IMR-90 (cell line): ENCODE measurements around the gene CNTRL. TPM values are rescaled to one million over a fixed set of nuclear protein-coding genes. Genes with fewer than 3 reads are reported as not detected.

Experiments
- ATAC-seq: fragments of 200-7000 bp; cut with Tn5 transposase; 2 replicates; pipeline ENCODE4 v1.9.1; 2020; ENCODE audit warnings: low read depth, mild to moderate bottlenecking, moderate library complexity
- BruUV-seq: library from RNA; stranded (reverse); fragments of 400-500 nt; replicated peaks from 2 replicates; lab custom pipeline; 2021; lab: Mats Ljungman, UMichigan
- CTCF ChIA-PET: fragments of 300-600 bp; formaldehyde crosslinking; extraction: SDS; loops from one replicate; lab custom pipeline; 2021; ENCODE audit warnings: antibody characterized with exemption; lab: Yijun Ruan, JAX
- POLR2A ChIA-PET: fragments of 300-600 bp; sonication (Branson Sonifier 250); formaldehyde crosslinking; loops from one replicate; lab custom pipeline; 2022; ENCODE audit warnings: antibody characterized with exemption; ENCODE audit not compliant: unreplicated experiment; lab: Charles Lee
- DNase-seq: peaks from one replicate; pipeline ENCODE4 v3.0.0; 2013
- H2AFZ ChIP-seq: replicated peaks from 2 replicates; pipeline ENCODE3; 2013; ENCODE audit warnings: low read length, mild to moderate bottlenecking; ENCODE audit not compliant: poor library complexity
- H2AK5ac ChIP-seq: 2 replicates; pipeline ENCODE4 v1.6.1; 2013; ENCODE audit warnings: low read depth, low read length, inconsistent platforms
- H2AK9ac ChIP-seq: replicated peaks from 2 replicates; pipeline ENCODE3; 2013; ENCODE audit warnings: mild to moderate bottlenecking, low read depth, low read length, moderate library complexity; ENCODE audit not compliant: poor library complexity
- H2BK120ac ChIP-seq: 2 replicates; pipeline ENCODE4 v1.6.1; 2013; ENCODE audit warnings: low read depth, low read length, inconsistent platforms
- H2BK15ac ChIP-seq: 3 replicates; pipeline ENCODE4 v1.6.1; 2013; ENCODE audit warnings: low read depth, low read length, inconsistent platforms
- H2BK20ac ChIP-seq: 2 replicates; pipeline ENCODE4 v1.6.1; 2013; ENCODE audit warnings: low read depth, mild to moderate bottlenecking, inconsistent platforms, low read length, moderate library complexity
- H2BK5ac ChIP-seq: 2 replicates; pipeline ENCODE4 v1.6.1; 2013; ENCODE audit warnings: mild to moderate bottlenecking, low read depth, low read length, inconsistent platforms; ENCODE audit not compliant: poor library complexity, severe bottlenecking
- H3K14ac ChIP-seq: replicated peaks from 2 replicates; pipeline ENCODE4 v1.6.1; 2013; ENCODE audit warnings: low read depth, low read length, inconsistent platforms
- H3K18ac ChIP-seq: 2 replicates; pipeline ENCODE4 v1.6.1; 2013; ENCODE audit warnings: low read depth, low read length, control low read depth
- H3K23ac ChIP-seq: 2 replicates; pipeline ENCODE4 v1.6.1; 2013; ENCODE audit warnings: low read depth, low read length, inconsistent platforms
- H3K27ac ChIP-seq: 2 replicates; pipeline ENCODE4 v1.5.1; 2013; ENCODE audit warnings: mild to moderate bottlenecking, control low read depth, low read length; ENCODE audit not compliant: insufficient read depth
- H3K27me3 ChIP-seq: 2 replicates; pipeline ENCODE4 v1.6.1; 2013; ENCODE audit warnings: low read length; ENCODE audit not compliant: control insufficient read depth, insufficient read depth
- H3K36me3 ChIP-seq: 2 replicates; pipeline ENCODE4 v1.6.1; 2013; ENCODE audit warnings: low read length, mixed read lengths; ENCODE audit not compliant: control insufficient read depth, insufficient read depth
- H3K4ac ChIP-seq: 2 replicates; pipeline ENCODE4 v1.6.1; 2013; ENCODE audit warnings: low read depth, low read length, inconsistent platforms
- H3K4me1 ChIP-seq: 2 replicates; pipeline ENCODE4 v1.6.1; 2013; ENCODE audit warnings: low read length, mixed read lengths; ENCODE audit not compliant: control insufficient read depth, insufficient read depth
- H3K4me2 ChIP-seq: 2 replicates; pipeline ENCODE4 v1.6.1; 2013; ENCODE audit warnings: low read depth, mild to moderate bottlenecking, control low read depth, low read length, moderate library complexity
- H3K4me3 ChIP-seq: 2 replicates; pipeline ENCODE4 v1.5.1; 2013; ENCODE audit warnings: low read depth, mild to moderate bottlenecking, control low read depth, low read length, moderate library complexity; ENCODE audit not compliant: insufficient read depth
- H3K56ac ChIP-seq: 2 replicates; pipeline ENCODE4 v1.6.1; 2013; ENCODE audit warnings: low read length, inconsistent platforms; ENCODE audit not compliant: insufficient read depth; ENCODE audit errors: extremely low read depth
- H3K79me1 ChIP-seq, 2 experiments: 2 replicates each; pipeline ENCODE4 v1.6.1; 2013; ENCODE audit warnings: low read length in 2 of 2, inconsistent platforms in 1 of 2, low read depth in 1 of 2
- H3K9ac ChIP-seq: 2 replicates; pipeline ENCODE4 v1.6.1; 2013; ENCODE audit warnings: low read depth, low read length, control low read depth
- H3K9me1 ChIP-seq: 2 replicates; pipeline ENCODE4 v1.6.1; 2013; ENCODE audit warnings: low read length, inconsistent platforms; ENCODE audit not compliant: insufficient read depth
- H3K9me3 ChIP-seq: 2 replicates; pipeline ENCODE4 v1.6.1; 2013; ENCODE audit warnings: low read length; ENCODE audit not compliant: control insufficient read depth, insufficient read depth
- H4K20me1 ChIP-seq: 2 replicates; pipeline ENCODE4 v1.6.1; 2013; ENCODE audit warnings: low read length, inconsistent platforms; ENCODE audit not compliant: insufficient read depth
- H4K5ac ChIP-seq: 2 replicates; pipeline ENCODE4 v1.6.1; 2013; ENCODE audit warnings: mild to moderate bottlenecking, low read depth, low read length, control low read depth
- H4K8ac ChIP-seq, 2 experiments: 2 replicates each; pipeline ENCODE4 v1.6.1; 2013; ENCODE audit warnings: low read depth in 2 of 2, low read length in 2 of 2, control low read depth in 1 of 2, inconsistent platforms in 1 of 2
- H4K91ac ChIP-seq: 2 replicates; pipeline ENCODE4 v1.6.1; 2013; ENCODE audit warnings: low read depth, low read length, inconsistent platforms; ENCODE audit not compliant: insufficient read depth
- BHLHE40 ChIP-seq: fragments of 150-350 bp; IDR thresholded peaks from 2 replicates; pipeline ENCODE4 v1.6.1; 2016; ENCODE audit warnings: mild to moderate bottlenecking, low read depth, low read length
- FOS ChIP-seq: fragments of 150-350 bp; IDR thresholded peaks from 2 replicates; pipeline ENCODE4 v1.6.1; 2016; ENCODE audit warnings: low read depth, low read length
- MXI1 ChIP-seq: IDR thresholded peaks from 2 replicates; pipeline ENCODE4 v1.6.1; 2012; ENCODE audit warnings: low read depth, mild to moderate bottlenecking, low read length, moderate library complexity, borderline replicate concordance
- RAD21 ChIP-seq: IDR thresholded peaks from 2 replicates; pipeline ENCODE4 v1.6.1; 2012; ENCODE audit warnings: low read length, improper control_type of control experiment
- RCOR1 ChIP-seq: IDR thresholded peaks from 2 replicates; pipeline ENCODE4 v1.6.1; 2012; ENCODE audit warnings: mild to moderate bottlenecking, low read length, improper control_type of control experiment; ENCODE audit not compliant: insufficient replicate concordance
- RFX5 ChIP-seq: IDR thresholded peaks from 2 replicates; pipeline ENCODE4 v1.8.0; 2012; ENCODE audit warnings: low read depth, mild to moderate bottlenecking, low read length, moderate library complexity
- SMC3 ChIP-seq: fragments of 150-350 bp; IDR thresholded peaks from 2 replicates; pipeline ENCODE4 v1.6.1; 2016; ENCODE audit warnings: low read depth, mild to moderate bottlenecking, antibody characterized with exemption, low read length, moderate library complexity
- WGBS, 2 experiments: methylation state at CpG; one replicate each; pipeline versions ENCODE4 v1.1.5 to v1.1.7; 2013; ENCODE audit warnings: missing lambda C conversion rate in 2 of 2; ENCODE audit not compliant: insufficient read length in 1 of 2; ENCODE audit errors: extremely low coverage in 2 of 2; 5-methylcytosine and 5-hydroxymethylcytosine counted together
- dilution Hi-C: fragments of 300-500 bp; cut with HindIII; formaldehyde crosslinking; loops from one replicate; pipeline ENCODE4 v1.14.3; 2018; ENCODE audit warnings: low sequenced_read_pairs; ENCODE audit not compliant: unreplicated experiment
- in situ Hi-C: fragments of 300-500 bp; cut with MboI; formaldehyde crosslinking; loops from 3 replicates; pipeline ENCODE4 v1.14.3; 2019; ENCODE audit warnings: low sequenced_read_pairs, inconsistent platforms, mixed read lengths
- intact Hi-C: fragments of 100-400 bp; cut with micrococcal nuclease; formaldehyde crosslinking; loops from 2 replicates; pipeline ENCODE4 v1.10.0; 2022
- polyA plus RNA-seq, 3 experiments: library from polyadenylated mRNA; depleted of rRNA; stranded (reverse); fragments of >200 nt; gene quantifications; 2 replicates each; pipeline ENCODE4 v1.2.3, GENCODE V29; 2012; ENCODE audit warnings: low replicate concordance in 1 of 3
- total RNA-seq: library from RNA; depleted of rRNA; stranded (reverse); fragments of >200 nt; gene quantifications from 2 replicates; pipeline ENCODE4 v1.2.3, GENCODE V29; 2012
- TF ChIP-seq, protein P1 (sequence below): fragments of 150-350 bp; IDR thresholded peaks from 2 replicates; pipeline ENCODE4 v1.6.1; 2016; ENCODE audit warnings: low read depth, mild to moderate bottlenecking, low read length, moderate library complexity, borderline replicate concordance
- TF ChIP-seq, protein P2 (sequence below): fragments of 150-350 bp; IDR thresholded peaks from 2 replicates; pipeline ENCODE4 v1.6.1; 2017; ENCODE audit warnings: mild to moderate bottlenecking, antibody characterized with exemption, low read length, low read depth

Gene CNTRL
- total and polyA plus RNA-seq, 2 of the 4 experiments (the other 2 are of a cell fraction), result 4.5 to 7.3 TPM

DNA sequence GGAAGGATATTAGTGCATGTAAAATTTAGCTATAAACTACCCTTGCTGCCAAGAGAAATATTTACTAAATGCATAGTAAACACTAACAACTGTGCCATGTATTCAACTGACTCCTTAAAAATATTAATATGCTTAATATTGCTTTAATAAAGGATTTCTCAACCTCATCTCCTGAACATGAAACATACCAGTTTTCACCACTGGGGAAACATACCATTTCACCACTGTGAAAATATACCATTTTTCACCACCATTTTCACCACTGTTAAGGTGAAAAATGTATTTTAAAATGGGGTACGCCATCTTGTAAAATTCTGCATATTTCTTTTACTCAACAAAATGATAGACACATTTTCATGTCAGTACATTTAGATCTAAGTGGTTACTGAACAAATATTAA, 122.4 kb downstream of the CNTRL start:
- Histone ChIP-seq H2BK120ac (no peak overlapping the region), H3K4me3 (no peak overlapping the region), H3K9me1 (peaks cover 9% of the 10 kb centered on the region), H4K8ac (no peak overlapping the region), H4K5ac (no peak overlapping the region), H3K4me2 (no peak overlapping the region), H3K36me3 (no peaks in the 10 kb centered on the region; the same call in 1 of the 2 replicates), H3K9ac (no peak overlapping the region), H2AK5ac (no peak overlapping the region), H2BK20ac (no peak overlapping the region), H2AK9ac (no peak overlapping the region), H3K23ac (no peak overlapping the region), H3K18ac (no peak overlapping the region), H3K4ac (no peak overlapping the region), H3K27me3 (no peaks in the 10 kb centered on the region), H4K20me1 (peaks cover 93% of the 10 kb centered on the region), H3K14ac (no peak overlapping the region), H2AFZ (no peak overlapping the region), H3K79me1 (peaks cover under 1 to 35% of the 10 kb centered on the region in 2 experiments; a peak in 2 of 4 replicates), H3K27ac (no peak overlapping the region), H4K91ac (no peak overlapping the region), H2BK15ac (no peak overlapping the region), H3K9me3 (no peaks in the 10 kb centered on the region), H3K4me1 (peaks cover 8% of the 10 kb centered on the region), H2BK5ac (no peak overlapping the region), H3K56ac (no peak overlapping the region)
- ChIA-PET POLR2A (no interaction called here), CTCF (no interaction called here)
- DNase-seq, result no peak
- intact Hi-C loops (loop anchor here (5.0 kb wide), 2 partner anchors 215 to 440 kb away; no protein-coding TSS in a partner anchor), in situ Hi-C loops (no loop called here), dilution Hi-C loops (no loop called here)
- TF ChIP-seq, protein P1, sequence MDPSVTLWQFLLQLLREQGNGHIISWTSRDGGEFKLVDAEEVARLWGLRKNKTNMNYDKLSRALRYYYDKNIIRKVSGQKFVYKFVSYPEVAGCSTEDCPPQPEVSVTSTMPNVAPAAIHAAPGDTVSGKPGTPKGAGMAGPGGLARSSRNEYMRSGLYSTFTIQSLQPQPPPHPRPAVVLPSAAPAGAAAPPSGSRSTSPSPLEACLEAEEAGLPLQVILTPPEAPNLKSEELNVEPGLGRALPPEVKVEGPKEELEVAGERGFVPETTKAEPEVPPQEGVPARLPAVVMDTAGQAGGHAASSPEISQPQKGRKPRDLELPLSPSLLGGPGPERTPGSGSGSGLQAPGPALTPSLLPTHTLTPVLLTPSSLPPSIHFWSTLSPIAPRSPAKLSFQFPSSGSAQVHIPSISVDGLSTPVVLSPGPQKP, result no peak
- TF ChIP-seq, protein P2, sequence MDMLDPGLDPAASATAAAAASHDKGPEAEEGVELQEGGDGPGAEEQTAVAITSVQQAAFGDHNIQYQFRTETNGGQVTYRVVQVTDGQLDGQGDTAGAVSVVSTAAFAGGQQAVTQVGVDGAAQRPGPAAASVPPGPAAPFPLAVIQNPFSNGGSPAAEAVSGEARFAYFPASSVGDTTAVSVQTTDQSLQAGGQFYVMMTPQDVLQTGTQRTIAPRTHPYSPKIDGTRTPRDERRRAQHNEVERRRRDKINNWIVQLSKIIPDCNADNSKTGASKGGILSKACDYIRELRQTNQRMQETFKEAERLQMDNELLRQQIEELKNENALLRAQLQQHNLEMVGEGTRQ, result no peak
- TF ChIP-seq SMC3, result no peak
- no peak for TF ChIP-seq RCOR1
- TF ChIP-seq RAD21, result no peak
- no peak for TF ChIP-seq FOS
- TF ChIP-seq BHLHE40, result no peak
- no peak for TF ChIP-seq MXI1
- TF ChIP-seq RFX5, result no peak
- WGBS, 2 experiments, result no CpG with 5 or more reads among the region's 1 CpG
- BruUV-seq, result no TSS peak
- no peak for ATAC-seq
